Adrenal gland (tissue), 5 donors: ENCODE data around the gene DCLK2.

Experiments used
- POLR2A ChIP-seq, 2 donors: fragments of 450-650 bp; IDR thresholded peaks; one replicate each; pipeline ENCODE4 v1.6.1; 2017; ENCODE audit warnings: antibody characterized with exemption in 2 of 2, mild to moderate bottlenecking in 2 of 2, moderate library complexity in 1 of 2
- TF ChIP-seq, protein P1 (sequence below), 6 experiments: fragments of 450-650 bp in 4 of 6; fragments of 200-600 bp in 2 of 6; sonication (generic) in 1 of 6; IDR thresholded peaks; 1 replicate in 5 of 6; 2 replicates in 1 of 6; pipeline versions ENCODE4 v1.5.1 to v1.8.0; 2016 to 2021; ENCODE audit warnings: antibody characterized with exemption in 6 of 6, mild to moderate bottlenecking in 2 of 6, moderate library complexity in 1 of 6
- donor health status: DM: no; HTN: no; CAD: no.

DNA sequence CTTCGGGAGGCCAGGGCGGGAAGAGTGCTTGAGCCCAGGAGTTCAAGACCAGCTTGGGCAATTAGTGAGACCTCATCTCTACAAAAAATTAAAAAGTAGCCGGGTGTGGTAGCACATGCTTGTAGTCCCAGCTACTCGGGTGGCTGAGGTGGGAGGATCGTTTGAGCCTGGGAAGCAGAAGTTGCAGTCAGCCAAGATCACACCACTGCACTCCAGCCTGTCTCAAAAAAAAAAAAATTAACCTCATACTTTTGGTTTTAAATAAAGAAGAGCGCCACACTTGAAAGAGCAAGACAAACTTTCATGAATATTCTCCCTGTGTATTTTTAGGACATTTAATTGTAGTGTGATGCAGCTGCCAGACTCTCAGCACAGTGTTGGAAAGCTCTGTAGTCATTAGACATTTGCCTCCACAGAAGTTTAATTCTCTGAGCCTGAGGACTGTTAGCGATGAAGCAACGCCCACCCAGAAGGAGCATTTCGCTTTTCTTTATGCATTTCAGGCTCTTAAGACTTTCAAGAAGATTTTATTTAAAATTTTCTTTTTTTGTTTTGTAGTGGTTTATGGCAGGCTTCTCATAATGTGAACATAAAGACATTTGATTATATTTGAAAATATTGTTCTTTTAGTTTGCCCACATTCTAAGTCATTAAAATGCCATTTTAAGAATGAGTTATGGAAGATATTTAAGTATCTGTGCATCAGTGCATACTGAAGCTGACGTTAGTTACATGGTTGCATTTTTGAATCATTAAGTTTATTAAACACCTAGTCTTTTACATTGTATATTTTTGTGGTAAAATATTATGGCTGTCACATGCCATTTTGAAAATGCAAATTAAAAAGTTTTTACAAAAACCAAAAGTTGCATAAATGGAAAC is 45.8 kb downstream of the DCLK2 start:
- TF ChIP-seq POLR2A (IDR thresholded peaks at IDR 0.05) = no peak
- TF ChIP-seq, protein P1, sequence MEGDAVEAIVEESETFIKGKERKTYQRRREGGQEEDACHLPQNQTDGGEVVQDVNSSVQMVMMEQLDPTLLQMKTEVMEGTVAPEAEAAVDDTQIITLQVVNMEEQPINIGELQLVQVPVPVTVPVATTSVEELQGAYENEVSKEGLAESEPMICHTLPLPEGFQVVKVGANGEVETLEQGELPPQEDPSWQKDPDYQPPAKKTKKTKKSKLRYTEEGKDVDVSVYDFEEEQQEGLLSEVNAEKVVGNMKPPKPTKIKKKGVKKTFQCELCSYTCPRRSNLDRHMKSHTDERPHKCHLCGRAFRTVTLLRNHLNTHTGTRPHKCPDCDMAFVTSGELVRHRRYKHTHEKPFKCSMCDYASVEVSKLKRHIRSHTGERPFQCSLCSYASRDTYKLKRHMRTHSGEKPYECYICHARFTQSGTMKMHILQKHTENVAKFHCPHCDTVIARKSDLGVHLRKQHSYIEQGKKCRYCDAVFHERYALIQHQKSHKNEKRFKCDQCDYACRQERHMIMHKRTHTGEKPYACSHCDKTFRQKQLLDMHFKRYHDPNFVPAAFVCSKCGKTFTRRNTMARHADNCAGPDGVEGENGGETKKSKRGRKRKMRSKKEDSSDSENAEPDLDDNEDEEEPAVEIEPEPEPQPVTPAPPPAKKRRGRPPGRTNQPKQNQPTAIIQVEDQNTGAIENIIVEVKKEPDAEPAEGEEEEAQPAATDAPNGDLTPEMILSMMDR (IDR thresholded peaks at IDR 0.05) = no peak
